ENCODE data around the gene C2orf15. TPM values are rescaled to one million over a fixed set of nuclear protein-coding genes. Genes with fewer than 3 reads are reported as not detected.
A peak's percentile ranks its signal among the peaks of the same experiment; 100 is the strongest.
"Not testable (repeated sequence)": the region's sequence is repeated elsewhere in the genome, so short reads cannot be mapped to it uniquely, and the experiment has no call there.

C2orf15 gene, protein sequence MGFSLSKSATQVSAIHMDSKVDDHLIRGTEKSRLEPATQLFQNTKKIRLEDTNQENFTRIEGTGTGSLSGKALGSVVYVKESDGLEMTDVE
- 1 to 10 TPM; 2.3 TPM for total RNA-seq

DNA sequence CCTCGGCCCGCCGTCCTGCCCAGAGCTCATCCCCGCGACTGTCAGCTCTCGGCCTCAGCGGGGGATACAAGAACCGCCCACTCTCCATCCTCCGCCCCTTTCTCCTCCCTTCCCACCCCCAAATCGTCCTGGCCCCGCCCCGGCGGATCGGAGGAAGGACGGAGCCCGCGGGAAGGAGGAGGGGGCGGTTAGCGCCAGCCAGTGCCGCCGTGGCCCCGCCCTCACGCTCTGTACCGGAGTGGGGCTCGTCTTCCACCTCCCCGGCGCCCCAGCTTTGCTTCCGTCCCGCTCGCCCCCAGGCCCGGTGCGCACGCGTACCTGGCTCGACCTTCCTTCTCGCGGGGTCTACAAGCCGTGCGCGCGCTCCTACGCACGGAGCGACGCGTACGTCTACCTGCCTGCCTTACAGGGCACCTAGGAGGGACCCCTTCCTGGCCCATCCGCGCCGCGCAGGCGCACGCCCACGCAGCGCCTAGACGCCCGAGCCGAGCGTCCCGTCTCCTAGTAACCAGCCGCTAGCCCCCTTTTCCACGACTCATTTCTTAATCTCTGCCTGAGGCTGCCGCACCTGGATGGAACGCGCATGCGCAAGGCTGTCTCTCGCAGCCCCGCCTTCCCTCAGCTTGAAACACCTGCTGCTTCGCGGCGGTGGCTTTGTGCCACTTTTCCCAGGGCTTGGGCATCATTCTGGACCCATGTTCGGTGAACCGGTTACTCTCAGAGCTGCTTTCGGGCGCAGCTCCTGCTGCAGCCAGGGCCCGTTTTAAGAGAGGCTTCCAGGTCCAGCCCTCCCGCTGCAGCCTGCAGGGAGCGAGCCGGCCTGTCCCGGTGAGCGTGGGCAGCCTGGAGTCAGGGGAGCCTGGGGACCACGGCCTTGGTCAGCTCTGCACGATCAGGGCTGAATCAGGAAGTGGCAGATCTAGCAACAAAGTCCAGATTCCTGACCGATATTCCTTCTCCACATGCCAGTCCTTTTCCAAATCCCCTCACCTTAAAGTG is at the start of gene C2orf15:
C2orf15 (plus strand) TSS at position 598 of the 999 bp plus-strand sequence. CDS start 8,852 bp downstream, outside the sequence.
- Mint-ChIP-seq H3K9me3 (peaks cover 1% of the 10 kb centered on the region), H3K27me3 (peaks cover 2% of the 10 kb centered on the region), H3K27ac (peak within 1 kb of the TSS; percentile 95), H3K36me3 (peaks cover 7% of the 10 kb centered on the region), H3K4me1 (peaks cover 15% of the 10 kb centered on the region), H3K4me3 (peak within 1 kb of the TSS; percentile 90)
- DNase-seq: peak; percentile 96
- POLR2A ChIA-PET: interaction anchor here (0.5 to 3.5 kb wide), 10 partner anchors 9 to 1428 kb away, joined by 3 to 40 read pairs (median 4); partner anchors contain the start of genes EIF5B, LIPT1, TSGA10 and TXNDC9
- ATAC-seq (ENCODE audit: low read depth): peak; percentile 90

DNA sequence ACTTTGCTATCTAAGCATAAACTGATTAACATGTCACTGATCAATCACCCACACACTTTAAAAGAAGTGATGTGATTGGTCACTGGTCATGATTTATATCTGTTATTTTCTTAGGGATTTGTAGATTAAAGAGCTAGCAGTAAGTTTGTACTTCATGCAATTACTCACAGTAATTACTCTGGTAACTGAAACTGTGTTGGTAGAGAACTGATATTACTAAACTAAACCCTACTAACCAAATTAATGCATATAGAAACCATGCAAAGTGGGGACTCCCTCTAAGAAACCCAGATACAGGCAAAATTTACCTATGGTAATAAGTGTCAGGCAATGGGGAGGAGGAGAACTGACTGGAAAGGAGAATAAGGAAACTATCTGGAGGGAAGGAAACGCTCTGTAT is 44.8 kb upstream of the C2orf15 start:
- Mint-ChIP-seq H3K4me1 (peaks cover 5% of the 10 kb centered on the region), H3K9me3 (peaks cover 8% of the 10 kb centered on the region), H3K36me3 (peaks cover 8% of the 10 kb centered on the region), H3K4me3 (no peak overlapping the region), H3K27ac (no peak overlapping the region), H3K27me3 (peaks cover 12% of the 10 kb centered on the region)
- no peak for ATAC-seq (ENCODE audit: low read depth)
- POLR2A ChIA-PET: no interaction called here
- no peak for DNase-seq

DNA sequence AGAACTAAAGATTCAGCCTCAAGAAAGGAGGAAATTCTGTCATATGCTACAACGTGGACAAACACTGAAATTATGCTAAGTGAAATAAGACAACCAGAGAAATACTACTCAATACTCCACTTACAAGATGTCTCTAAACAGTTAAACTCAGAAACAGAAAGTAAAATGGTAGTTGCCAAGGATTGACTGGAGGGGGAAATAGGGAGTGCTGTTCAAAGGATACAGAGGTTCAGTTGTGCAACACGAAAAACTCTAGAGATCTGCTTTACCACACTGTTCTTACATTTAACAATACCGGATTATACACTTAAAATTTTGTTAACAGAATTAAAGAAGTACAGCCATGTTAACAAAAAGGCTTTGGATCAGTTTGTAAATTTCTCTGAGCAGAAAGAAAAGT is 39.8 kb upstream of the C2orf15 start:
- no peaks in the 10 kb centered on the region for H3K9me3 Mint-ChIP-seq
- H3K27me3 Mint-ChIP-seq: no peaks in the 10 kb centered on the region
- H3K4me3 Mint-ChIP-seq: peak overlapping the region; percentile 7
- DNase-seq (no peak), ATAC-seq (ENCODE audit: low read depth) (no peak)
- peaks cover 1% of the 10 kb centered on the region for H3K36me3 Mint-ChIP-seq
- H3K27ac Mint-ChIP-seq: no peak overlapping the region
- H3K4me1 Mint-ChIP-seq: peaks cover 5% of the 10 kb centered on the region
- POLR2A ChIA-PET: no interaction called here

DNA sequence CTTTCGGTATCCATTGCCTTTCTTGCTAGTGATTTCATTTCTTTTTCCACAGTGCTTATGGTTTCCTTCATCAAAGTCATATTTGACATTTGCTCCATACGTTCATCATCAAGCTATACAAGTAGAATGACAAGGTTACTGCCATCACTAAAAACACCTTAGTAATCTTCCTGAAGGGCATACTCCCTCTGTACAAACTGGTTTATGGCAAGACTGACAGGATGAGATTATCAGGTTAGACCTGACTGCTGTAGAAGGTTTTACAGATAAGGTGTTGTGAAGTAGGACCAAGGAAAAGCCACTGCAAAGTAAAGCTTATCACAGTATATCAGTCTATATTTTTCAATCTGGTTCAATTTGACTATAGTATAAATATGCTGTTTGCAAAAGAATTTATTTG is 37.5 kb upstream of the C2orf15 start:
- ATAC-seq (ENCODE audit: low read depth) (no peak), DNase-seq (no peak)
- no peak overlapping the region for H3K27ac Mint-ChIP-seq
- no peak overlapping the region for H3K4me3 Mint-ChIP-seq
- POLR2A ChIA-PET: no interaction called here
- H3K36me3 Mint-ChIP-seq: no peaks in the 10 kb centered on the region
- H3K27me3 Mint-ChIP-seq: no peaks in the 10 kb centered on the region
- H3K4me1 Mint-ChIP-seq: peaks cover 5% of the 10 kb centered on the region
- H3K9me3 Mint-ChIP-seq: no peaks in the 10 kb centered on the region

DNA sequence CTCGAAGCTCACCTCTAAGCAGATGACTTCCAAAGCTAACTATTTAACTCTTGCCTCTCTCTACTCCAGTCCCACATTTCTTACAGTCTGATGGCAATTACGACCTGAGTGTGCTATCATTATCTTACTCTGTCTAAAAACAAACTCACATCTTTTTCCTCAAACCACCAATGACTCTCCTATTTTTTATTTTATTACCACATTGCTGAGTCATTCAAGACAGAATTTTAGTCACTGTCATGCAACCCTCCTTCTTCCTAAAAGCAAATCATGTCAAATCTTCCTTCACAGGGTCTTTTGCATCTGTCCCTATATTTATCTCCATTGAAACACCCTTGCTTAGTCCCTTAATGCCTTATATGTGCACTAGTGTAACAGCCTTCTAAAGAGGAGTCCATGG is 34.6 kb upstream of the C2orf15 start:
- Mint-ChIP-seq H3K36me3 (no peaks in the 10 kb centered on the region), H3K9me3 (no peaks in the 10 kb centered on the region)

DNA sequence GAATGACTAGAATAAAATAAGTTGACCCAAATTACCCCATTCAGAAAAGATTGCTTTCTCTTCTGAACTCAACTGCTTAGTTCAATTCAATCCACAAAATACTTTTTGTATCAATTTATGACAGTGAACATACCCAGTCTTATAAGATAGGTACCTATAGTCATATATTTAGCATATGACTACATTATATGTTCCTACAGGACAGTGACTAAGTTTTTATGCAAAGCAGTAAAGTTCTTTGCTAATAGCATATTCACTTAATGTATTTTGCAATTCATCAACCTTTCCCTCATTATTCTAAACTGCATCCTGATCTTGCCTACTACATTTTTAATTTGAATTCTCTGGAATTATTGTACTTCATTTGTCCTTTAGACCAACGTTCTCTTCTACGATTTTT is 30.3 kb upstream of the C2orf15 start:
- Mint-ChIP-seq H3K4me3 (no peak overlapping the region), H3K9me3 (no peaks in the 10 kb centered on the region), H3K36me3 (peaks cover 1% of the 10 kb centered on the region), H3K27me3 (peaks cover 2% of the 10 kb centered on the region), H3K27ac (no peak overlapping the region), H3K4me1 (no peaks in the 10 kb centered on the region)
- DNase-seq (no peak), ATAC-seq (ENCODE audit: low read depth) (no peak)
- POLR2A ChIA-PET: no interaction called here

More for the DNA sequence above, 34.6 kb upstream of the C2orf15 start:
- POLR2A ChIA-PET: no interaction called here
- DNase-seq: no peak
- no peak for ATAC-seq (ENCODE audit: low read depth)
- Mint-ChIP-seq H3K27me3 (peaks cover 2% of the 10 kb centered on the region), H3K4me1 (no peaks in the 10 kb centered on the region), H3K27ac (no peak overlapping the region), H3K4me3 (no peak overlapping the region)

DNA sequence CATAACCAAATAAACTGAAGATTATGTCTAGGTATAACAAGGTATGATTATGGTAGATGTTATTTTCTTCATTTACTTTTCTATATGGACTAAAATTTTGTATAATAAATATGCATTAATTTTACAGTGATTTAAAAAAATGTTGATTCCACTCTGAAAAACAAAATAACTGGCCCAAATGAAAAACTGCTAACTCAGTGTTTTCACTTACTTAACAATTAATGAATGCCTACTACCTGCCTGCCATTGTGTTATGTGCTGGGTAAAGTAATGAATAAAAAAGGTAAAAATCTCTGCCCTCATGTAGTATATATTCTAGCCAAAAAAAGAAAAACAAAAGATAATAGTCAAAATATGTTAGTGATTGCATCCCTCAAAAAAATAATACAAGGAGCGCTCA is 29.6 kb upstream of the C2orf15 start:
- Mint-ChIP-seq H3K9me3 (no peaks in the 10 kb centered on the region), H3K4me3 (no peak overlapping the region), H3K4me1 (no peaks in the 10 kb centered on the region), H3K36me3 (peaks cover 2% of the 10 kb centered on the region), H3K27me3 (peaks cover 2% of the 10 kb centered on the region), H3K27ac (no peak overlapping the region)
- POLR2A ChIA-PET: no interaction called here
- no peak for ATAC-seq (ENCODE audit: low read depth)
- DNase-seq: no peak

DNA sequence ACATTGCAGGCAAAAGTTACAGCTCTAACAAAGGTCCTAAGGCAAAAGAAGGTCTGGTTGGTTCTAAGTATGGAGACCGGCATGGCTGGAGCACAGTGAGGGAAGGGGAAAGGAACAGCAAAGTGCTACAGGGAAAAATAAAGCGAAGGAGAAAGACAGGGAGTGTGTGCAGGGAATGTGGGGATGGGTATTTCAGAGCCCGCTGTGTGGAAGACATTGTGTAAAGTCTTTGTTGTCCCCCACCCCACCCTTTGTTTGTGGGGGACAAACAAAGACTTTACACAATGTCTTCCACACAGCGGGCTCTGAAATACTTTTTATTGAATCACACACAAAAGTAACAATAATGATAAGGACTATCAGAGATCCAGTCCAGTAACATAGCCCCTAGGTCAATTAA is 28.9 kb upstream of the C2orf15 start:
- peaks cover 2% of the 10 kb centered on the region for H3K36me3 Mint-ChIP-seq
- no peak for ATAC-seq (ENCODE audit: low read depth)

DNA sequence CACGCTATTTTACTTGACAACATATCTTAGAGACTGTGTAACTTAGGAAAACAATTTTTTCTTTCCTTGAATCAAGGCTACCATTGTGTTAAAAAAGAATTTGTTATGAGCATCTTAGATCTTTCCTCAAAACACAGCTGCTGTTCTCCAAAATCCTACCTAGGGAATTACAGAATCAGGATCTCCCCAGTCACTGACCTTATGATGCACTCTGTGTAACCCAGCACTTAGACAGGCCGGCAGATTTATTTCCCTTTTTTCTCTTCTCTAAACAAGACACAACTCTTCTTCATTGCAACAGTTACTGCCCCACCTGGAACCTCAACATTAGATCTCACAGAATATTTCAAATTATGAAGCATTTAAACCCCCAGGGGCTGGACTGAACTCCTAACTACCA is 13.5 kb upstream of the C2orf15 start:
- Mint-ChIP-seq H3K4me3 (no peak overlapping the region), H3K36me3 (peaks cover 31% of the 10 kb centered on the region), H3K27ac (no peak overlapping the region), H3K9me3 (peaks cover 26% of the 10 kb centered on the region), H3K27me3 (no peaks in the 10 kb centered on the region), H3K4me1 (no peaks in the 10 kb centered on the region)
- ATAC-seq (ENCODE audit: low read depth) (no peak), DNase-seq (no peak)
- POLR2A ChIA-PET: no interaction called here

More for the DNA sequence above, 28.9 kb upstream of the C2orf15 start:
- DNase-seq: no peak
- POLR2A ChIA-PET: no interaction called here
- no peaks in the 10 kb centered on the region for H3K4me1 Mint-ChIP-seq
- H3K27ac Mint-ChIP-seq: no peak overlapping the region
- H3K27me3 Mint-ChIP-seq: peaks cover 2% of the 10 kb centered on the region
- no peaks in the 10 kb centered on the region for H3K9me3 Mint-ChIP-seq
- no peak overlapping the region for H3K4me3 Mint-ChIP-seq

DNA sequence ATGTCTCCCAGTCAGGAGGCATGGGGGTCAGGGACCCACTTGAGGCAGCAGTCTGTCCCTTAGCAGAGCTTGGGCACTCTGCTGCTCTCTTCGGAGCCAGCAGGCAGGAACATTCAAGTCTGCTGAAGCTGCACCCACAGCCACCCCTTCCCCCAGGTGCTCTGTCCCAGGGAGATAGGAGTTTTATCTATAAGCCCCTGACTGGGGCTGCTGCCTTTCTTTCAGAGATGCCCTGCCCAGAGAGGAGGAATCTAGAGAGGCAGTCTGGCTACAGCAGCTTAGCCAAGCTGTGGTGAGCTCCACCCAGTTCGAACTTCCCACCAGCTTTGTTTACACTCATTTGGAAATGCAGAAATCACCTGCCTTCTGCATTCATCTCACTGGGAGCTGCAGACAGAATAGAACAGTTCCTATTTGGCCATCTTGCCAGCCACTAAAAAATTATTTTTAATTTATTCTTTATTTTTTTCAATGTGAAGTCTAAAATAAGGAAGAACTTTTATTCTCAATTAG is 6.4 kb upstream of the C2orf15 start:
- H3K27me3 Mint-ChIP-seq; POLR2A ChIA-PET; H3K4me3 Mint-ChIP-seq; H3K4me1 Mint-ChIP-seq; DNase-seq; ATAC-seq (ENCODE audit: low read depth); H3K27ac Mint-ChIP-seq: not testable (repeated sequence)
- H3K36me3 Mint-ChIP-seq: peaks cover 21% of the 10 kb centered on the region
- H3K9me3 Mint-ChIP-seq: peaks cover 33% of the 10 kb centered on the region

DNA sequence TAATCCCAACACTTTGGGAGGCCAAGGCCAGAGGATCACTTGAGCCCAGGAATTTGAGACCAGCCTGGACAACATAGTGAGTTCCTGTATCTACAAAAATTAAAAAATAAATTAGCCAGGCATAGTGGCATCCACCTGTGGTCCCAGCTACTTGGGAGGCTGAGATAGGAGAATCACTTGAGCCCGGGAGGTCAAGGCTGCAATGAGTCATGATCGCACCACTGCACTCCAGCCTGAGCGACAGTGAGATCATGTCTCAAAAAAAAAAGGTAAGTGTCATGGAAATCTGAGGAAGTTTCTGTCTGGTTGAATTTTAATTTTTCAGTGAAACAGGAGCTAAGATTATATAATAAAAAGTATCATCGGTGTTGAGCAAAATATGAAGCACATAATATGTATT is 2.5 kb upstream of the C2orf15 start:
- Mint-ChIP-seq H3K4me3 (no peak overlapping the region), H3K27ac (no peak overlapping the region), H3K4me1 (peaks cover 15% of the 10 kb centered on the region), H3K27me3 (peaks cover 2% of the 10 kb centered on the region), H3K9me3 (peaks cover 9% of the 10 kb centered on the region), H3K36me3 (peaks cover 17% of the 10 kb centered on the region)
- POLR2A ChIA-PET: no interaction called here
- DNase-seq: no peak
- no peak for ATAC-seq (ENCODE audit: low read depth)

DNA sequence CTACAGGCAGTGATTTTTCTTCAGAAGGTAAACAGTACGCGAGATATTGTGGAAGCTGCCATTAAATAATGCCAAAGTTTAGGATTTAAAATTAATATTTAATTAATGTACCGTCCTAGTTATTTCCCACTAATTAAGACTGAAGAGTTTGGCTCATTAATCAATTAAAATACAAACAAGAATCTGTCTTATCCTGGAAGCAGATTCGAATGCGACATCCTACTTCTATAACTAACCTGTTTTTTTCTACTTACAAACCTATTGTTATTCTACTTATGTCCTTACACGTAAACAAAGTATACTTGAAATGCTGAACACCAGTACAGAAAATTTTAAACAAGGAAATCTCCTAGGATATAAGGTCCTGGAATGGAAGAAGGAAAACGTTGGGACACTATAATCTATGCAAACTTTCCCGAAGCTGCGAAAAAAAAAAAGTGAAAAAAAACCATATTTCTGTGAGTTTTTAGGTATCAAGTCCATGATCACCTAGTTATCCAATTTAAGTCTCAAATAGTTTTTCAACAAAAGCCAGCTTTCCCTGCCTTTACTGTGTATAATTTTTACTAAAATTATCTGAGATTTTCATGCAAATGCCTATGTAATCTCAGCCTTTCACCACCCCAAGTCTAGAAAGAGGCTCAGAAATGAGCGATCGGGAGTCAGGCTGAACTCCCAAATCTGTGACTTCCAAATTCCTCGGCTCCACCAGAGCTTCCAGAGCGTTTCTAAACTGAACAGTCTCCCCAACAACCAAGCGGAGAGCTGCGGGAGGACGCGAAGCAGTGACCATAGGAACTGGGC is 1.2 kb upstream of the C2orf15 start:
- Mint-ChIP-seq H3K27me3 (peaks cover 2% of the 10 kb centered on the region), H3K27ac (peak overlapping the region; percentile 95), H3K36me3 (peaks cover 9% of the 10 kb centered on the region), H3K9me3 (peaks cover 4% of the 10 kb centered on the region), H3K4me3 (peak overlapping the region; percentile 90), H3K4me1 (peaks cover 15% of the 10 kb centered on the region)
- POLR2A ChIA-PET: interaction anchor here (1.3 to 3.5 kb wide), 4 partner anchors 14 to 1427 kb away, joined by 3 to 40 read pairs (median 8); partner anchors contain the start of genes LIPT1, TSGA10 and ZAP70
- DNase-seq (no peak), ATAC-seq (ENCODE audit: low read depth) (no peak)

DNA sequence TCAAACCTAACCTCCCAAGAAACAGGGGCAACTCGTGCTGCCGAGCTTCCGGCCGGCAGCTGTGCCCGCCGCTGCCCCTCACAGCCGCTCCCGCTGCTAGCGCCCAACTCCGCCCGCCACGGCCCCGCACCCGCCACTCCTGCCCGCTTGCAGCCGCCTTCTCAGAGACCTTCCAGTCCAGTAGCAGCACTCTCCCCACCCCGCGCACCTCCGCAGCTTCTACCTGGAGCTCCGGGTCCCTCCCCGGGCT is 722 bp upstream of the C2orf15 start:
- peaks cover 9% of the 10 kb centered on the region for H3K36me3 Mint-ChIP-seq
- peak overlapping the region; percentile 95 for H3K27ac Mint-ChIP-seq
- POLR2A ChIA-PET: interaction anchor here (0.5 to 3.5 kb wide), 9 partner anchors 10 to 1428 kb away, joined by 3 to 40 read pairs (median 4); partner anchors contain the start of genes EIF5B, LIPT1, TSGA10 and TXNDC9
- H3K9me3 Mint-ChIP-seq: peaks cover 1% of the 10 kb centered on the region
- H3K27me3 Mint-ChIP-seq: peaks cover 2% of the 10 kb centered on the region
- H3K4me3 Mint-ChIP-seq: peak overlapping the region; percentile 90
- no peak for ATAC-seq (ENCODE audit: low read depth)
- no peak for DNase-seq
- peaks cover 15% of the 10 kb centered on the region for H3K4me1 Mint-ChIP-seq

Measured in activated naive CD8-positive, alpha-beta T cell treated with anti-CD3 and anti-CD28 coated beads, Interleukin-2, amount 10 ng/mL, durations not matched to agents 7 days and 5 days (primary cell).